Tibial nerve (tissue), 3 donors: Measurements from ENCODE around the gene VRK2.
"Not testable (repeated sequence)": the region's sequence is repeated elsewhere in the genome, so short reads cannot be mapped to it uniquely, and the experiment has no call there.

ENCODE experiments used
- POLR2A ChIP-seq, 2 donors: fragments of 450-650 bp; IDR thresholded peaks; one replicate each; pipeline ENCODE4 v1.6.1; 2017; ENCODE audit warnings: antibody characterized with exemption in 2 of 2, mild to moderate bottlenecking in 2 of 2, moderate library complexity in 2 of 2
- TF ChIP-seq, protein P1 (sequence below), 5 experiments: fragments of 200-600 bp in 3 of 5; fragments of 450-650 bp in 2 of 5; sonication (generic) in 3 of 5; IDR thresholded peaks; one replicate each; pipeline ENCODE4 v1.5.1; 2016 to 2019; ENCODE audit warnings: antibody characterized with exemption in 5 of 5, mild to moderate bottlenecking in 3 of 5, moderate library complexity in 2 of 5

DNA sequence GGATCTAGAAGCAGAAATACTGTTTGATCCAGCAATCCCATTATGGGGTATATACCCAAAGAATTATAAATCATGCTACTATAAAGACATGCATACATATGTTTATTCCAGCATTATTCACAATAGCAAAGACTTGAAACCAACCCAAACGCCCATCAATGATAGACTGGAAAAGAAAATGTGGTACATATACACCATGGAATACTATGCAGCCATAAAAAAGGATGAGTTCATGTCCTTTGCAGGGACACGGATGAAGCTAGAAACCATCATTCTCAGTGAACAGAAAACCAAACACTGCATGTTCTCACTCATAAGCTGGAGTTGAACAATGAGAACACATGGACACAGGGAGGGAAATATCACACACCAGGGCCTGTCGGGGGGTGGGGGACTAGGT, 133.6 kb downstream of the VRK2 start:
- TF ChIP-seq, protein P1, sequence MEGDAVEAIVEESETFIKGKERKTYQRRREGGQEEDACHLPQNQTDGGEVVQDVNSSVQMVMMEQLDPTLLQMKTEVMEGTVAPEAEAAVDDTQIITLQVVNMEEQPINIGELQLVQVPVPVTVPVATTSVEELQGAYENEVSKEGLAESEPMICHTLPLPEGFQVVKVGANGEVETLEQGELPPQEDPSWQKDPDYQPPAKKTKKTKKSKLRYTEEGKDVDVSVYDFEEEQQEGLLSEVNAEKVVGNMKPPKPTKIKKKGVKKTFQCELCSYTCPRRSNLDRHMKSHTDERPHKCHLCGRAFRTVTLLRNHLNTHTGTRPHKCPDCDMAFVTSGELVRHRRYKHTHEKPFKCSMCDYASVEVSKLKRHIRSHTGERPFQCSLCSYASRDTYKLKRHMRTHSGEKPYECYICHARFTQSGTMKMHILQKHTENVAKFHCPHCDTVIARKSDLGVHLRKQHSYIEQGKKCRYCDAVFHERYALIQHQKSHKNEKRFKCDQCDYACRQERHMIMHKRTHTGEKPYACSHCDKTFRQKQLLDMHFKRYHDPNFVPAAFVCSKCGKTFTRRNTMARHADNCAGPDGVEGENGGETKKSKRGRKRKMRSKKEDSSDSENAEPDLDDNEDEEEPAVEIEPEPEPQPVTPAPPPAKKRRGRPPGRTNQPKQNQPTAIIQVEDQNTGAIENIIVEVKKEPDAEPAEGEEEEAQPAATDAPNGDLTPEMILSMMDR (IDR thresholded peaks at IDR 0.05) = not testable (repeated sequence)
- not testable (repeated sequence) for TF ChIP-seq POLR2A (IDR thresholded peaks at IDR 0.05)
